GM13977 (cell line): ENCODE measurements around the gene STMND1.

ENCODE experiments used
- DNase-seq: peaks from one replicate; pipeline ENCODE4 v3.0.0; 2012; ENCODE audit warnings: low spot score
- CTCF ChIP-seq: IDR thresholded peaks from 2 replicates; pipeline ENCODE4 v1.5.1; 2012; ENCODE audit warnings: mild to moderate bottlenecking, control low read depth; ENCODE audit not compliant: insufficient read depth; ENCODE audit errors: extremely low read depth, missing control alignments
- in situ Hi-C: fragments of 300-500 bp; cut with MboI; formaldehyde crosslinking; loops from one replicate; pipeline ENCODE4 v1.12.0; 2022; ENCODE audit warnings: low sequenced_read_pairs, low pct_unique_long_range_greater_than_20kb, mixed read lengths, inconsistent platforms; ENCODE audit not compliant: unreplicated experiment

STMND1 gene

GRCh38 chr6:17167327-17167979 is 65.6 kb downstream of the STMND1 start:
- DNase-seq = no peak
- in situ Hi-C loops = loop anchor here (25.0 kb wide), 1 partner anchor 420 kb away; no protein-coding TSS in a partner anchor
- peak; percentile 3 for TF ChIP-seq CTCF

- TF ChIP-seq CTCF = no peak
- in situ Hi-C loops = loop anchor here (25.0 kb wide), 1 partner anchor 418 kb away; no protein-coding TSS in a partner anchor
- DNase-seq = no peak
These were observed 67.4 kb downstream of the STMND1 start for GRCh38 chr6:17169291-17169690.

GRCh38 chr6:17169711-17170110 is 67.9 kb downstream of the STMND1 start:
- in situ Hi-C loops = loop anchor here (25.0 kb wide), 1 partner anchor 418 kb away; no protein-coding TSS in a partner anchor
- TF ChIP-seq CTCF = no peak
- DNase-seq = no peak

GRCh38 chr6:17172836-17173470 is 71.1 kb downstream of the STMND1 start:
- in situ Hi-C loops = loop anchor here (25.0 kb wide), 1 partner anchor 414 kb away; no protein-coding TSS in a partner anchor
- DNase-seq = no peak
- TF ChIP-seq CTCF = no peak

- DNase-seq = no peak
- in situ Hi-C loops = no loop called here
- no peak for TF ChIP-seq CTCF
These were observed 76.5 kb downstream of the STMND1 start for GRCh38 chr6:17178326-17178725.

GRCh38 chr6:17178754-17179529 is 77.1 kb downstream of the STMND1 start:
- no peak for TF ChIP-seq CTCF
- in situ Hi-C loops = no loop called here
- DNase-seq = no peak
